Large intestine (tissue), 3 donors: ENCODE data around the gene TUBB6. TPM values are rescaled to one million over a fixed set of nuclear protein-coding genes. Genes with fewer than 3 reads are reported as not detected.

Source experiments
- DNase-seq, 2 donors: peaks; one replicate each; pipeline versions ENCODE4 v3.0.0 to v3.0.0-alpha.2; 2013
- H3K27ac ChIP-seq: one replicate; pipeline ENCODE4 v1.5.1; 2013; ENCODE audit warnings: low read length
- H3K27me3 ChIP-seq: 2 replicates; pipeline ENCODE4 v1.6.1; 2013; ENCODE audit warnings: low read length; ENCODE audit not compliant: control insufficient read depth, insufficient read depth
- H3K36me3 ChIP-seq: 2 replicates; pipeline ENCODE4 v1.6.1; 2013; ENCODE audit warnings: low read length; ENCODE audit not compliant: control insufficient read depth, insufficient read depth
- H3K4me1 ChIP-seq: one replicate; pipeline ENCODE4 v1.6.1; 2013; ENCODE audit warnings: low read length; ENCODE audit not compliant: control insufficient read depth, insufficient read depth
- H3K4me3 ChIP-seq: one replicate; pipeline ENCODE4 v1.5.1; 2013; ENCODE audit warnings: low read length
- H3K9me3 ChIP-seq: one replicate; pipeline ENCODE4 v1.6.1; 2013; ENCODE audit warnings: mild to moderate bottlenecking, low read depth, low read length, moderate library complexity; ENCODE audit not compliant: control insufficient read depth
- WGBS: methylation state at CpG from one replicate; pipeline ENCODE4 v1.1.5; 2013; ENCODE audit warnings: low lambda C conversion rate; ENCODE audit not compliant: insufficient coverage; 5-methylcytosine and 5-hydroxymethylcytosine counted together
- polyA plus RNA-seq: library from polyadenylated mRNA; unstranded; fragments of 120-200 nt; gene quantifications from one replicate; pipeline ENCODE4 v1.2.1, GENCODE V29; 2013

The TUBB6 gene
- polyA plus RNA-seq, 1 donor, result 64.4 TPM

DNA sequence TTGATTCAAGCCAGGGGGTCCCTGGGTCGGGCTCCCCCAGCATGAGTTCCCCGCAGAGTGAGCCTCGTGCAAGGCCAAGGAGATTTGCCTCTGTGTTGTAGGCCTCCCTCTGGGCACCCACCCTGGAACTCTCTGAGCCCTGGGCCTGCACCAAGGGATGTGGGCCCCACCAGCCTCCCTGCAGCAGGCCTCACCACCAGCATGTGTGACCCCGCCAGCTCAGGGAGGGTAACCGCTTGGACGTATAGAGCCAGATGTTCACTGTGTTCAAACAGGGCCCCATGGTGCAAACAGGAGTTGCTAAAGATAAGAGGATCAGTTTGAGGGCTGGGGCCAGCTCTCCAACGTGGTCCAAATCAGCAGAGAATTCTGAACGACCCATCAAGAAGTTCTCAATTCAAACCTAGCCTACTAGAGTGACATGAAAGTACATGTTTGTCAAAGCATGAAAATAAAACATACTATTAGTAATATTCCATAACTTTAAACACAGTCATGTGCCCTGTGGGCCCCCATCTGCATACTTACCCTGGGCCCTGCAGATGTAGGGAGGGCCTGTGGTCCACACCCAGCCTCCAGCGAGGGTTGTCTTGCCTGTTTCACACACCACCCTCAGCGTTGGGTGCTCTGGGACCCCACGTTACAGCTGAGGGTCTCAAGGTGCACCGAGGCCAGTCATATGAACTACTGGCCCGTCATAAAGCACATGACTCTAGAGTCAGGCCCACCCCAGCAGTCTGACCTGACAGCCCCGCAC lies 5.5 kb upstream of the TUBB6 start:
- Histone ChIP-seq H3K36me3 (no peaks in the 10 kb centered on the region), H3K27ac (no peak overlapping the region), H3K4me3 (no peak overlapping the region), H3K27me3 (peaks cover 36% of the 10 kb centered on the region), H3K4me1 (peaks cover 6% of the 10 kb centered on the region), H3K9me3 (no peaks in the 10 kb centered on the region)
- no peak for DNase-seq
- no CpG with 5 or more reads among the region's 14 CpGs for WGBS

DNA sequence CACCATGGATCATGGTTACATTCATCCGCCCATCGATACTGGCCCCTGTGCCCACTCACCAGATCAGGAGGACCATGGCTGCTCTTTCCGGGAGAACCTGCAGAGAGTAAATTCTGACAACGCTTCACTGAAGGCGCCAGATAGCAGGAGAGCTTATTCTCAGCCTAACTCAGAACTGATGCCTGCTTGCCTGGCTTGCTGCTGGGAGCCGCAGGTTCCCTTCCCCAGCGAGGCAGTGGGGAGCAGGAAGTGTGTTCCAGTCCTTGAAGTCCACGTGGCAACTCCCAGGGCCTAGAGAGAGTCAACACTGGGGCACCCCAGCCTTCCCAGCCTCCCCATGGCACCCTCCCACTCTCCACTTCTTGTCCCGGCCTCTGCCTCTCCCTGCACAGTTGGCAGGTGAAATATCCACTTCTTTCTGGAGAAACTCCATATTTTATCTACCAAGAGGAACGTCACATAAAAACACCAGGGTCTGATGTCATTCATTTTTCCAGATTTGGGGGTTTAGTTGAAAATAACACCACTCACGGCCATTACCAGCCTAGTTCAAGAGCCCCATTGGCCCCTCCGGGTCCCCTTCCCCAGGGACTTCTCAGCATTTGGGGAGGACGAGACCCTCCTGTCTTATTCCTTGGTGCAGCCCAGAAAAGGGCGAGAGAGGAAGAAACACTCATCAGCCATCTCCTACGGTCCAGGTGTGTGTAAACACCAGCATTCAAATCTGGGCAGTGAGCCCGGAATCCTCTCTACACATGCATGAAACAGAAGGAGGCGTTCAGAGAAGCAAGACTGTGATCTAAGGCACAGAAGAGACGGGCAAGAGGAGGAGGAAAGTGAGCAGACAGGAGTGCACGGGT lies 3.5 kb upstream of the TUBB6 start:
- Histone ChIP-seq H3K9me3 (no peaks in the 10 kb centered on the region), H3K4me3 (no peak overlapping the region), H3K36me3 (no peaks in the 10 kb centered on the region), H3K27ac (no peak overlapping the region), H3K27me3 (peaks cover 48% of the 10 kb centered on the region), H3K4me1 (peaks cover 9% of the 10 kb centered on the region)
- no CpG with 5 or more reads among the region's 19 CpGs for whole genome bisulfite sequencing
- DNase-seq, result no peak

GRCh38 chr18:12305211-12305610 lies 2.8 kb upstream of the TUBB6 start:
- no peak overlapping the region for H3K27ac ChIP-seq
- no peaks in the 10 kb centered on the region for H3K36me3 ChIP-seq
- peaks cover 9% of the 10 kb centered on the region for H3K4me1 ChIP-seq
- H3K9me3 ChIP-seq, result no peaks in the 10 kb centered on the region
- H3K4me3 ChIP-seq, result no peak overlapping the region
- 60% methylated on average over 1 of the region's 12 CpGs for WGBS
- H3K27me3 ChIP-seq, result peaks cover 48% of the 10 kb centered on the region
- DNase-seq, result no peak

GRCh38 chr18:12305930-12306629 lies 2.0 kb upstream of the TUBB6 start:
- DNase-seq, result no peak
- Histone ChIP-seq H3K36me3 (peaks cover 4% of the 10 kb centered on the region), H3K4me3 (no peak overlapping the region), H3K9me3 (no peaks in the 10 kb centered on the region), H3K27ac (no peak overlapping the region), H3K4me1 (peaks cover 9% of the 10 kb centered on the region), H3K27me3 (peaks cover 55% of the 10 kb centered on the region)
- no CpG with 5 or more reads among the region's 25 CpGs for WGBS

DNA sequence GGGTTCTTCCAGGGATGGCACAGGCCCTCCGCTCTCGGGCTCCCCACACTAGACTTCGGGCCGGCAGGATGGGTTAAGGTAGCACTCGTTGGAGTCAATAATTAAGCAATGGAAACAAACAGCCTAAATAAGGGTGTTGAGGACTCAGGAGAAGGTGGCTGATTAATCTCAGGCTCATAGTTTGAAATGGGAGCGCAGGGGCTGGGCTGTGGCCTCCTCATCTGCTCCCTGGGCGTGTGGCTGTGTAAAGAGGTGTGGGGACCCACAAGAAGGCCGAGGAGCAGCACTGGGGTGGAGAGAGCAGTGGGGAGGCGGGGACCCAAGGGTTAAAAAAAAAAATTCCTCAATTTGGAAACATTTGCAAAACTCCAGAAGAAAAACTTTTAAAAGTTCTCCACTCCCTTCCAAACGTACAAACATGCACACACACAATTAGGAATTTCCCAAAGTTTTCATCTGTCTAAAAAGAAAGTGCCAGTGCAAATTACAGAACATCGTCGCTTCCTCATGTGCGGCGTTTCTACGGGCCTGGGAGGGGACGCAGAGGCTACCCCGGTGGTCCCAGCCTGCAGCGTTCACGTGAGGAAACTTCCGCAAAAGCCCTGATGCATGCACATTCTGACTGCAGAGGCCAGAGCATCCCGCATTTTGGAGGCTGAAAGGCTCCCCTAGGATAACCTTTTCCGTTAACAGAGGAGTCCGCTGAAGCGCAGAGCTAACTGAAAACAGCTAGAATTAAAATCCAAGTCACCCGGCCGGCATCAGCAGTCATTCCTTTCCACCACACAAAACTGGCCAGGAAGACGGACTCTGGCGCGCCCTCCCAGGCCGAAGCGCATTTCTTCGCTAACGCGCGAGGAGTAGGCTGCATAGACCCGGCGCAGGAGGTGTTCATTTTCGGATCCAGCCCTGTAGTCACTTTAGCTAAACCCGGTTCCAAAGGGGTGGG lies 1.0 kb upstream of the TUBB6 start:
- H3K4me3 ChIP-seq, result peak overlapping the region; percentile 28
- peaks cover 56% of the 10 kb centered on the region for H3K27me3 ChIP-seq
- H3K27ac ChIP-seq, result peak overlapping the region; percentile 17
- peaks cover 9% of the 10 kb centered on the region for H3K4me1 ChIP-seq
- peak in 1 of 2 donors; percentile 30 for DNase-seq
- WGBS, result 0% methylated on average over 1 of the region's 39 CpGs
- H3K9me3 ChIP-seq, result no peaks in the 10 kb centered on the region
- H3K36me3 ChIP-seq, result peaks cover 5% of the 10 kb centered on the region

DNA sequence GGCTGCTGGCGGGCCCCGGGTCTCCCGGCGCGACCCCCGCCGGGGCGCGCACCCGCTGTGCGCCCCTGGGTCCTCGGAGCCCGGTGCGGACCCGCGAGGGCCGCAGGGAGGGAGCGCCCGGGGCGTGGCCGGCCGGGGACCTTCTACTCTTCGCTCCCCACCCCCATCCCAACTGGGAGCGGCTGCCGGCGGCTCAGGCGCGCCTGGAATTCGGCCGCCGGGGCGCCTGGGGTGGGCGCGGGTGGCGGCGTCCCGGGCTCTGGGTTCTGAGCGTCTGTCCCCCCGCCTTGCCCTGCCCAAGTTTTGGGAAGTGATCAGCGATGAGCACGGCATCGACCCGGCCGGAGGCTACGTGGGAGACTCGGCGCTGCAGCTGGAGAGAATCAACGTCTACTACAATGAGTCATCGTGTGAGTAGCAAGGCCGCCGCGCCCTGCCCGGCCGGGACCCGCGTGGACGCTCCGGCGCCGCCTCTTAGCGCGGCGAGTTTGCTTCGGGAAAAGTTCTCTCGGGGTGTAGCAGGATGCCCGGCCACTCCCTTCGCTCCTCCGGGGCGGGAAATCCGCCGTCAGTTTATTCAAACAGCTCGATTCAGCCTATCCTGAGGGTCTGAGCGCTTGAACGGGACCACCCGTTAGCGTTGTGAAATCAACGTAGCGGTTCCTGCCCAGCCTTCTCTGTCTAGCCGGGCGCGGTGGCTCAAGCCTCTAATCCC lies 502 bp downstream of the TUBB6 start:
- H3K27ac ChIP-seq, result peak overlapping the region; percentile 60
- no CpG with 5 or more reads among the region's 81 CpGs for WGBS

DNA sequence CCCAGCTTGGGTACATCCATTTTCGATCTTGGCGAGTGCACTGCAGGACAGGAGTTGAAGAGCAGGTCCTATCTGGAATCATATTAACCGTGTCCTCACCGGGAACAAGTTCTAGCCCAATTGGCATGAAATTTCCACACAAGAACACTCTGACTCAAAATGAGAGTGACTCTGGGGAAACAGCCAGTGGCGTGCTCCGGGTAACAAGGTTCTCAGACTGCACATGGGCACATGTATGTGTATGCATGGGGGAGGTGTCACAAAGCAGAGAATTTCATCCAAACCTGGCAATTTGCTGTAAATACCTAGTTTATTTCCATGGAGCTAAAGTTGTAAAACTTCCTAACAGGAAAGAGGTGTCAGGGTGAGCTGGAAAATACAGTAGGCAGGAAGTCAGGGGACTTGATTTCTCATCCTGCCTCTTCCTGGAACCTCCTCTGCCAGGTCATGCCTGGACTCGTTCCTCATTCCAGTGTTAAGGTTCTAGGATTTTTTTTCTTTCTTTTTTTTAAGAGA lies 1.7 kb downstream of the TUBB6 start:
- no CpG with 5 or more reads among the region's 7 CpGs for WGBS
- Histone ChIP-seq H3K4me3 (peak overlapping the region; percentile 6), H3K4me1 (peaks cover 9% of the 10 kb centered on the region), H3K27me3 (peaks cover 50% of the 10 kb centered on the region), H3K36me3 (peaks cover 11% of the 10 kb centered on the region), H3K27ac (no peak overlapping the region), H3K9me3 (no peaks in the 10 kb centered on the region)
- DNase-seq, result no peak

More for the DNA sequence above, 502 bp downstream of the TUBB6 start:
- peaks cover 9% of the 10 kb centered on the region for H3K4me1 ChIP-seq
- no peaks in the 10 kb centered on the region for H3K9me3 ChIP-seq
- H3K27me3 ChIP-seq, result peaks cover 56% of the 10 kb centered on the region
- peak; percentile 50 to 71 for DNase-seq
- H3K36me3 ChIP-seq, result peaks cover 7% of the 10 kb centered on the region
- H3K4me3 ChIP-seq, result peak overlapping the region; percentile 47

- no CpG with 5 or more reads among the region's 6 CpGs for WGBS
- no peak overlapping the region for H3K4me3 ChIP-seq
- H3K4me1 ChIP-seq, result peaks cover 9% of the 10 kb centered on the region
- DNase-seq, result no peak
- no peak overlapping the region for H3K27ac ChIP-seq
- peaks cover 42% of the 10 kb centered on the region for H3K27me3 ChIP-seq
- H3K9me3 ChIP-seq, result no peaks in the 10 kb centered on the region
- peaks cover 11% of the 10 kb centered on the region for H3K36me3 ChIP-seq
These were observed 2.7 kb downstream of the TUBB6 start for GRCh38 chr18:12310762-12311161.

GRCh38 chr18:12312976-12313375 lies 4.9 kb downstream of the TUBB6 start:
- peaks cover 3% of the 10 kb centered on the region for H3K4me1 ChIP-seq

More at GRCh38 chr18:12312976-12313375, 4.9 kb downstream of the TUBB6 start:
- Histone ChIP-seq H3K9me3 (no peaks in the 10 kb centered on the region), H3K36me3 (peaks cover 11% of the 10 kb centered on the region), H3K27ac (no peak overlapping the region), H3K4me3 (no peak overlapping the region), H3K27me3 (peaks cover 24% of the 10 kb centered on the region)
- no peak for DNase-seq
